ENCODE measurements around the gene OR2T12.
"Not testable (repeated sequence)": the region's sequence is repeated elsewhere in the genome, so short reads cannot be mapped to it uniquely, and the experiment has no call there.

The OR2T12 gene

GRCh38 chr1:248288391-248288790 is 14.8 kb downstream of the OR2T12 start:
- no peaks in the 10 kb centered on the region for H4K20me1 ChIP-seq (ENCODE audit: insufficient read depth, low read length)
- TF ChIP-seq EZH2 (optimal IDR thresholded peaks at IDR 0.05; ENCODE audit: low read depth, low read length) (no peak), EZH2phosphoT487 (IDR thresholded peaks at IDR 0.05; ENCODE audit: low read length) (no peak), CTCF (IDR thresholded peaks at IDR 0.05; ENCODE audit: low read length) (no peak)
- H3K4me2 ChIP-seq (ENCODE audit: low read depth, low read length): no peak overlapping the region

GRCh38 chr1:248277876-248278275 is 25.3 kb downstream of the OR2T12 start, which contains the start of gene OR2T33:
OR2T33 (minus strand) TSS chr1:248277976; CDS start chr1:248273814, 4,162 bp downstream.
- DNase-seq: no peak
- no peaks in the 10 kb centered on the region for H3F3A ChIP-seq (ENCODE audit: insufficient read depth, low read length)

More at GRCh38 chr1:248288391-248288790, 14.8 kb downstream of the OR2T12 start:
- Histone ChIP-seq H3K4me3 (ENCODE audit: low read length) (no peak overlapping the region), H3K36me3 (replicated peaks; ENCODE audit: insufficient read depth, low read length) (no peaks in the 10 kb centered on the region), H3K27me3 (replicated peaks; ENCODE audit: insufficient read depth, low read length) (no peaks in the 10 kb centered on the region), H3F3A (ENCODE audit: insufficient read depth, low read length) (no peaks in the 10 kb centered on the region), H3K4me1 (ENCODE audit: low read length) (no peaks in the 10 kb centered on the region), H3K79me2 (ENCODE audit: low read length) (no peaks in the 10 kb centered on the region), H3K9me3 (replicated peaks; ENCODE audit: insufficient read depth, low read length) (no peaks in the 10 kb centered on the region), H3K27ac (ENCODE audit: low read length) (no peak overlapping the region), H3K9me2 (replicated peaks; ENCODE audit: insufficient read depth, low read length) (no peaks in the 10 kb centered on the region), H2AFZ (ENCODE audit: low read length) (no peak overlapping the region), H3K9ac (ENCODE audit: low read length) (no peak overlapping the region)
- DNase-seq: no peak

GRCh38 chr1:248273225-248273624 is 30.0 kb downstream of the OR2T12 start:
- not testable (repeated sequence) for H3K36me3 ChIP-seq (replicated peaks; ENCODE audit: insufficient read depth, low read length); H3K9me2 ChIP-seq (replicated peaks; ENCODE audit: insufficient read depth, low read length); H3K4me3 ChIP-seq (ENCODE audit: low read length); H3K9ac ChIP-seq (ENCODE audit: low read length); H3K9me3 ChIP-seq (replicated peaks; ENCODE audit: insufficient read depth, low read length); DNase-seq; H2AFZ ChIP-seq (ENCODE audit: low read length); H3K4me1 ChIP-seq (ENCODE audit: low read length); H3F3A ChIP-seq (ENCODE audit: insufficient read depth, low read length); H3K79me2 ChIP-seq (ENCODE audit: low read length); H3K27me3 ChIP-seq (replicated peaks; ENCODE audit: insufficient read depth, low read length); H3K27ac ChIP-seq (ENCODE audit: low read length); H4K20me1 ChIP-seq (ENCODE audit: insufficient read depth, low read length); H3K4me2 ChIP-seq (ENCODE audit: low read depth, low read length)

More at GRCh38 chr1:248277876-248278275, 25.3 kb downstream of the OR2T12 start, which contains the start of gene OR2T33:
- Histone ChIP-seq H3K4me1 (ENCODE audit: low read length) (no peaks in the 10 kb centered on the region), H3K9me3 (replicated peaks; ENCODE audit: insufficient read depth, low read length) (no peaks in the 10 kb centered on the region), H3K27me3 (replicated peaks; ENCODE audit: insufficient read depth, low read length) (no peaks in the 10 kb centered on the region), H3K9ac (ENCODE audit: low read length) (no peak within 1 kb of the TSS), H3K79me2 (ENCODE audit: low read length) (no peaks in the 10 kb centered on the region), H3K27ac (ENCODE audit: low read length) (no peak within 1 kb of the TSS), H4K20me1 (ENCODE audit: insufficient read depth, low read length) (no peaks in the 10 kb centered on the region), H2AFZ (ENCODE audit: low read length) (no peak within 1 kb of the TSS), H3K4me3 (ENCODE audit: low read length) (no peak within 1 kb of the TSS), H3K36me3 (replicated peaks; ENCODE audit: insufficient read depth, low read length) (no peaks in the 10 kb centered on the region), H3K9me2 (replicated peaks; ENCODE audit: insufficient read depth, low read length) (no peaks in the 10 kb centered on the region), H3K4me2 (ENCODE audit: low read depth, low read length) (no peak within 1 kb of the TSS)
- TF ChIP-seq EZH2phosphoT487 (IDR thresholded peaks at IDR 0.05; ENCODE audit: low read length): no peak
- no peak for TF ChIP-seq EZH2 (optimal IDR thresholded peaks at IDR 0.05; ENCODE audit: low read depth, low read length)
- no peak for TF ChIP-seq CTCF (IDR thresholded peaks at IDR 0.05; ENCODE audit: low read length)

- Histone ChIP-seq H3K4me2 (ENCODE audit: low read depth, low read length) (no peak overlapping the region), H3K27ac (ENCODE audit: low read length) (no peak overlapping the region), H3K79me2 (ENCODE audit: low read length) (no peaks in the 10 kb centered on the region), H4K20me1 (ENCODE audit: insufficient read depth, low read length) (no peaks in the 10 kb centered on the region), H3K27me3 (replicated peaks; ENCODE audit: insufficient read depth, low read length) (no peaks in the 10 kb centered on the region), H3K4me1 (ENCODE audit: low read length) (no peaks in the 10 kb centered on the region), H3K9me3 (replicated peaks; ENCODE audit: insufficient read depth, low read length) (no peaks in the 10 kb centered on the region), H3F3A (ENCODE audit: insufficient read depth, low read length) (no peaks in the 10 kb centered on the region), H3K9ac (ENCODE audit: low read length) (no peak overlapping the region), H3K9me2 (replicated peaks; ENCODE audit: insufficient read depth, low read length) (no peaks in the 10 kb centered on the region), H3K4me3 (ENCODE audit: low read length) (no peak overlapping the region), H3K36me3 (replicated peaks; ENCODE audit: insufficient read depth, low read length) (no peaks in the 10 kb centered on the region), H2AFZ (ENCODE audit: low read length) (no peak overlapping the region)
- no peak for DNase-seq
- TF ChIP-seq CTCF (IDR thresholded peaks at IDR 0.05; ENCODE audit: low read length) (no peak), EZH2 (optimal IDR thresholded peaks at IDR 0.05; ENCODE audit: low read depth, low read length) (no peak), EZH2phosphoT487 (IDR thresholded peaks at IDR 0.05; ENCODE audit: low read length) (no peak)
These were observed 35.0 kb downstream of the OR2T12 start for GRCh38 chr1:248268178-248268577.

GRCh38 chr1:248259309-248259708 is 43.9 kb downstream of the OR2T12 start:
- DNase-seq; H3K79me2 ChIP-seq (ENCODE audit: low read length); H3F3A ChIP-seq (ENCODE audit: insufficient read depth, low read length); H2AFZ ChIP-seq (ENCODE audit: low read length); H3K36me3 ChIP-seq (replicated peaks; ENCODE audit: insufficient read depth, low read length); H3K9me3 ChIP-seq (replicated peaks; ENCODE audit: insufficient read depth, low read length); H3K27me3 ChIP-seq (replicated peaks; ENCODE audit: insufficient read depth, low read length); H3K4me3 ChIP-seq (ENCODE audit: low read length); H3K4me1 ChIP-seq (ENCODE audit: low read length); H3K9me2 ChIP-seq (replicated peaks; ENCODE audit: insufficient read depth, low read length); H3K27ac ChIP-seq (ENCODE audit: low read length); H3K9ac ChIP-seq (ENCODE audit: low read length); H4K20me1 ChIP-seq (ENCODE audit: insufficient read depth, low read length); H3K4me2 ChIP-seq (ENCODE audit: low read depth, low read length): not testable (repeated sequence)
